H9 (cell line): Measurements from ENCODE around the gene PKIB. TPM values are rescaled to one million over a fixed set of nuclear protein-coding genes. Genes with fewer than 3 reads are reported as not detected.

ENCODE experiments used
- DNase-seq: peaks from one replicate; pipeline ENCODE4 v3.0.0-alpha.2; 2017
- H2AFZ ChIP-seq: one replicate; pipeline ENCODE4 v1.6.1; 2013; ENCODE audit warnings: mild to moderate bottlenecking, low read length, control low read depth, moderate library complexity
- H2AK5ac ChIP-seq: 2 replicates; pipeline ENCODE4 v1.6.1; 2013; ENCODE audit warnings: low read length, control low read depth, mixed read lengths; ENCODE audit not compliant: insufficient read length
- H2BK120ac ChIP-seq: one replicate; pipeline ENCODE4 v1.6.1; 2013; ENCODE audit warnings: low read depth, mild to moderate bottlenecking, low read length, control low read depth, inconsistent platforms; ENCODE audit not compliant: poor library complexity, severe bottlenecking
- H2BK12ac ChIP-seq: 2 replicates; pipeline ENCODE4 v1.6.1; 2013; ENCODE audit warnings: low read length, control low read depth, mixed read lengths, low read depth; ENCODE audit not compliant: insufficient read length
- H2BK15ac ChIP-seq: 2 replicates; pipeline ENCODE4 v1.6.1; 2013; ENCODE audit warnings: low read depth, low read length, control low read depth
- H2BK20ac ChIP-seq: one replicate; pipeline ENCODE4 v1.6.1; 2013; ENCODE audit warnings: low read depth, mild to moderate bottlenecking, low read length, control low read depth, inconsistent platforms; ENCODE audit not compliant: poor library complexity, severe bottlenecking
- H2BK5ac ChIP-seq: 2 replicates; pipeline ENCODE4 v1.6.1; 2013; ENCODE audit warnings: low read length, control low read depth, mixed read lengths; ENCODE audit not compliant: insufficient read length
- H3K14ac ChIP-seq: 2 replicates; pipeline ENCODE4 v1.6.1; 2013; ENCODE audit warnings: low read length, control low read depth; ENCODE audit not compliant: insufficient read depth
- H3K18ac ChIP-seq: 2 replicates; pipeline ENCODE4 v1.6.1; 2013; ENCODE audit warnings: low read depth, mild to moderate bottlenecking, mixed read lengths, low read length, control low read depth; ENCODE audit not compliant: insufficient read length
- H3K23ac ChIP-seq: 2 replicates; pipeline ENCODE4 v1.6.1; 2013; ENCODE audit warnings: low read length, control low read depth, mixed read lengths, low read depth; ENCODE audit not compliant: insufficient read length
- H3K23me2 ChIP-seq: 2 replicates; pipeline ENCODE4 v1.6.1; 2013; ENCODE audit warnings: low read depth, mild to moderate bottlenecking, mixed read lengths, low read length, control low read depth; ENCODE audit not compliant: insufficient read length, poor library complexity, severe bottlenecking
- H3K27ac ChIP-seq: 2 replicates; pipeline ENCODE4 v1.5.1; 2013; ENCODE audit warnings: low read length, control low read depth, mixed read lengths, low read depth; ENCODE audit not compliant: insufficient read length
- H3K27me3 ChIP-seq: 2 replicates; pipeline ENCODE4 v1.6.1; 2013; ENCODE audit warnings: low read length, control low read depth, inconsistent platforms; ENCODE audit not compliant: insufficient read depth
- H3K4ac ChIP-seq: 2 replicates; pipeline ENCODE4 v1.6.1; 2013; ENCODE audit warnings: low read depth, mild to moderate bottlenecking, control low read depth, inconsistent platforms, low read length, moderate library complexity
- H3K4me1 ChIP-seq: 2 replicates; pipeline ENCODE4 v1.6.1; 2013; ENCODE audit warnings: low read length, control low read depth, inconsistent platforms; ENCODE audit not compliant: insufficient read depth
- H3K4me2 ChIP-seq: 2 replicates; pipeline ENCODE4 v1.6.1; 2013; ENCODE audit warnings: low read length, control low read depth, mixed read lengths; ENCODE audit not compliant: insufficient read length, insufficient read depth
- H3K56ac ChIP-seq: 2 replicates; pipeline ENCODE4 v1.6.1; 2013; ENCODE audit warnings: low read depth, mild to moderate bottlenecking, mixed read lengths, low read length, control low read depth; ENCODE audit not compliant: insufficient read length
- H3K79me1 ChIP-seq: 2 replicates; pipeline ENCODE4 v1.6.1; 2013; ENCODE audit warnings: low read depth, mild to moderate bottlenecking, moderate library complexity, low read length, control low read depth, inconsistent platforms; ENCODE audit not compliant: insufficient read depth, poor library complexity, severe bottlenecking
- H3K79me2 ChIP-seq: 2 replicates; pipeline ENCODE4 v1.6.1; 2013; ENCODE audit warnings: low read length, control low read depth, inconsistent platforms; ENCODE audit not compliant: insufficient read depth
- H3K9ac ChIP-seq: 2 replicates; pipeline ENCODE4 v1.6.1; 2013; ENCODE audit warnings: low read length, control low read depth, mixed read lengths; ENCODE audit not compliant: insufficient read length; ENCODE audit errors: extremely low read depth
- H3K9me3 ChIP-seq: one replicate; pipeline ENCODE4 v1.6.1; 2013; ENCODE audit warnings: low read depth, low read length, inconsistent platforms; ENCODE audit not compliant: control insufficient read depth
- H3T11ph ChIP-seq: one replicate; pipeline ENCODE4 v1.6.1; 2013; ENCODE audit warnings: mild to moderate bottlenecking, low read length, control low read depth, inconsistent platforms
- H4K20me1 ChIP-seq: one replicate; pipeline ENCODE4 v1.6.1; 2013; ENCODE audit not compliant: control insufficient read depth, insufficient read length, insufficient read depth
- H4K5ac ChIP-seq: 2 replicates; pipeline ENCODE4 v1.6.1; 2013; ENCODE audit warnings: low read depth, mild to moderate bottlenecking, mixed read lengths, low read length, control low read depth; ENCODE audit not compliant: insufficient read length
- H4K8ac ChIP-seq: replicated peaks from 2 replicates; pipeline ENCODE4 v1.6.1; 2013; ENCODE audit warnings: low read length, control low read depth, mixed read lengths, low read depth; ENCODE audit not compliant: insufficient read length
- H4K91ac ChIP-seq: 2 replicates; pipeline ENCODE4 v1.6.1; 2013; ENCODE audit warnings: low read depth, mild to moderate bottlenecking, moderate library complexity, mixed read lengths, low read length, control low read depth; ENCODE audit not compliant: insufficient read length
- H3K27ac Mint-ChIP-seq, 3 experiments: 2 replicates in 2 of 3; 3 replicates in 1 of 3; pipeline ENCODE4 v1.8.0; 2020 to 2021; ENCODE audit warnings: mixed read lengths in 3 of 3, mild to moderate bottlenecking in 1 of 3, moderate library complexity in 1 of 3
- H3K27me3 Mint-ChIP-seq: 2 replicates; pipeline ENCODE4 v1.8.0; 2021; ENCODE audit warnings: low read depth, mild to moderate bottlenecking, moderate library complexity, mixed read lengths
- H3K36me3 Mint-ChIP-seq, 3 experiments: 2 replicates in 2 of 3; 3 replicates in 1 of 3; pipeline ENCODE4 v1.8.0; 2020 to 2021; ENCODE audit warnings: low read depth in 3 of 3, mixed read lengths in 3 of 3; ENCODE audit not compliant: insufficient read depth in 1 of 3
- H3K4me1 Mint-ChIP-seq, 2 experiments: 2 replicates each; pipeline ENCODE4 v1.8.0; 2020; ENCODE audit warnings: mixed read lengths in 2 of 2
- H3K4me3 Mint-ChIP-seq, 2 experiments: 2 replicates in 1 of 2; 3 replicates in 1 of 2; pipeline ENCODE4 v1.8.0; 2020 to 2021; ENCODE audit warnings: mild to moderate bottlenecking in 2 of 2, mixed read lengths in 2 of 2, moderate library complexity in 1 of 2
- H3K9me3 Mint-ChIP-seq, 2 experiments: 2 replicates in 1 of 2; 3 replicates in 1 of 2; pipeline ENCODE4 v1.8.0; 2020; ENCODE audit warnings: mild to moderate bottlenecking in 2 of 2, mixed read lengths in 2 of 2, moderate library complexity in 1 of 2
- WGBS: extraction: QIAGEN DNeasy Blood & Tissue Kit; methylation state at CpG from one replicate; pipeline ENCODE4 v1.1.7; 2013; ENCODE audit warnings: missing lambda C conversion rate, low lambda C conversion rate, mixed read lengths; ENCODE audit not compliant: insufficient read length; ENCODE audit errors: extremely low coverage; 5-methylcytosine and 5-hydroxymethylcytosine counted together
- long read RNA-seq: library from polyadenylated mRNA; unstranded; transcript quantifications from one replicate; pipeline ENCODE4 v2.0.0, GENCODE V29; 2020
- total RNA-seq: library from RNA; stranded (reverse); gene quantifications from 2 replicates; pipeline ENCODE4 v1.2.1, GENCODE V29; 2021
- TF ChIP-seq, protein P1 (sequence below): fragments of 200-600 bp; sonication (generic); conservative IDR thresholded peaks from 3 replicates; pipeline ENCODE4 v1.8.0; 2021; ENCODE audit warnings: antibody characterized with exemption, mild to moderate bottlenecking

The PKIB gene, protein sequence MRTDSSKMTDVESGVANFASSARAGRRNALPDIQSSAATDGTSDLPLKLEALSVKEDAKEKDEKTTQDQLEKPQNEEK
- total RNA-seq: 44.7 and 46.5 TPM in 2 replicates
- long read RNA-seq, partial matches to known transcripts: 3 of 170 reads
- long read RNA-seq, other reads (novel, unspliced or antisense): 166 of 170 reads

DNA sequence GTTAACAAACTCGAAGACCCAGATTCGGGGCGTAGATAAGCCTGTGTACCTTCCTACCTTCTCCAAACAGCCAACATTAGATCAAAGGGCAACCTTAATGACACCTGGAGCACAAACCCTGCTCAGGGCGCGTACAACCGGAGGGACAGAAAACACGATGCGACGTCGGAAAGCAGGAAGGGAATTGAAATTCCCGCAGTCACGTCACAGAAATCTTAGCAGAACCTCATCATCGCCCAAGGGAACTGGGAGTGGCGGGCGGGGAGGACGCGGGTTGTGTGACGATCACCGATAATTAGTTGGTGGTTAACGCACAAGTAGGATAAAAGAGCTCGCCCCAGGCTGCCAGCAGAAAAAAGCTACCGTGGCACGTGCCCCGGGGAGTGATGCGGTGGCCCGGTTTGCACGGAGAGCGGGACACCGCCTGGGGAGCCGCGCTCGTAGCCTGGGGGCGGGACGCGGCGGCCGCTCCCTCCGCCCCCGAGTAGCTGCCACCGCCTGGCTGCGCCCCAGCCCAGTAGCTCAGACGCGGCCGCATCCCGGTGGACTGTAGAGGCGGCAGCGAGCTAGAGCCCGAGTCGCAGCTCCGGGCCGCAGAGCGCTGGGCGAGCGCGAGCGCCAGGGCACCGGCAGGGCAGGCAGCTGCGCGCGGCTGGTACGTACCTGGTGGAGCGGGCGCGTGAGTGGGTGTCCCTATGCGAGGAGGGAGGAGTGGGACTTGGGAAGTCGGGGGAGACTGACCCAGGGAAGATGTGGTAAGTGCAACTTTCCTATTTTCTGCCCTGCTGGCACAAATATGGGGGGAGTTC is at the start of gene PKIB:
PKIB (plus strand) TSS at position 525 of the 809 bp plus-strand sequence. CDS start 107,390 bp downstream, outside the sequence.
- no peak within 1 kb of the TSS; a peak in 1 of 7 replicates for H3K27ac Mint-ChIP-seq

More for the DNA sequence above, at the start of gene PKIB:
- no CpG with 5 or more reads among the region's 66 CpGs for WGBS
- H2BK12ac ChIP-seq: no peak within 1 kb of the TSS
- peak; percentile 82 for DNase-seq
- Mint-ChIP-seq H3K4me3 (peak within 1 kb of the TSS; percentile 61 to 88), H3K27me3 (peaks cover 45% of the 10 kb centered on the region), H3K9me3 (no peaks in the 10 kb centered on the region), H3K36me3 (peaks cover 0 to 18% (median under 1%) of the 10 kb centered on the region in 3 experiments; a peak in 4 of 7 replicates), H3K4me1 (peaks cover 5 to 14% of the 10 kb centered on the region in 2 experiments)
- H3T11ph ChIP-seq: no peak within 1 kb of the TSS
- no peak within 1 kb of the TSS for H2BK5ac ChIP-seq
- H3K14ac ChIP-seq: no peak within 1 kb of the TSS
- no peaks in the 10 kb centered on the region for H3K79me2 ChIP-seq
- no peaks in the 10 kb centered on the region for H3K9me3 ChIP-seq
- H3K18ac ChIP-seq: no peak within 1 kb of the TSS
- H2AFZ ChIP-seq: no peak within 1 kb of the TSS
- no peak within 1 kb of the TSS for H3K27ac ChIP-seq
- no peaks in the 10 kb centered on the region; the same call in 1 of the 2 replicates for H3K27me3 ChIP-seq
- H3K79me1 ChIP-seq: no peaks in the 10 kb centered on the region
- no peak within 1 kb of the TSS for H2BK15ac ChIP-seq
- H3K9ac ChIP-seq: no peak within 1 kb of the TSS
- H4K8ac ChIP-seq: no peak within 1 kb of the TSS
- H4K5ac ChIP-seq: no peak within 1 kb of the TSS
- H3K23me2 ChIP-seq: no peaks in the 10 kb centered on the region
- TF ChIP-seq, protein P1, sequence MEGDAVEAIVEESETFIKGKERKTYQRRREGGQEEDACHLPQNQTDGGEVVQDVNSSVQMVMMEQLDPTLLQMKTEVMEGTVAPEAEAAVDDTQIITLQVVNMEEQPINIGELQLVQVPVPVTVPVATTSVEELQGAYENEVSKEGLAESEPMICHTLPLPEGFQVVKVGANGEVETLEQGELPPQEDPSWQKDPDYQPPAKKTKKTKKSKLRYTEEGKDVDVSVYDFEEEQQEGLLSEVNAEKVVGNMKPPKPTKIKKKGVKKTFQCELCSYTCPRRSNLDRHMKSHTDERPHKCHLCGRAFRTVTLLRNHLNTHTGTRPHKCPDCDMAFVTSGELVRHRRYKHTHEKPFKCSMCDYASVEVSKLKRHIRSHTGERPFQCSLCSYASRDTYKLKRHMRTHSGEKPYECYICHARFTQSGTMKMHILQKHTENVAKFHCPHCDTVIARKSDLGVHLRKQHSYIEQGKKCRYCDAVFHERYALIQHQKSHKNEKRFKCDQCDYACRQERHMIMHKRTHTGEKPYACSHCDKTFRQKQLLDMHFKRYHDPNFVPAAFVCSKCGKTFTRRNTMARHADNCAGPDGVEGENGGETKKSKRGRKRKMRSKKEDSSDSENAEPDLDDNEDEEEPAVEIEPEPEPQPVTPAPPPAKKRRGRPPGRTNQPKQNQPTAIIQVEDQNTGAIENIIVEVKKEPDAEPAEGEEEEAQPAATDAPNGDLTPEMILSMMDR: peak; percentile 43
- no peak within 1 kb of the TSS for H2BK20ac ChIP-seq
- no peaks in the 10 kb centered on the region for H3K4me1 ChIP-seq
- H2AK5ac ChIP-seq: no peak within 1 kb of the TSS
- no peak within 1 kb of the TSS for H2BK120ac ChIP-seq
- H3K56ac ChIP-seq: no peak within 1 kb of the TSS
- peak within 1 kb of the TSS; percentile 65 for H3K4me2 ChIP-seq
- no peak within 1 kb of the TSS for H3K23ac ChIP-seq
- no peak within 1 kb of the TSS for H3K4ac ChIP-seq
- no peaks in the 10 kb centered on the region for H4K20me1 ChIP-seq
- no peak within 1 kb of the TSS for H4K91ac ChIP-seq
